HepG2 (cell line): Measurements from ENCODE around the gene PAK2. TPM values are rescaled to one million over a fixed set of nuclear protein-coding genes. Genes with fewer than 3 reads are reported as not detected.

Source experiments
- AKNA ChIP-seq: sonication (generic); formaldehyde crosslinking; IDR thresholded peaks from 2 replicates; pipeline ENCODE4 v1.4.0; 2020; ENCODE audit warnings: missing genetic modification reagents, borderline replicate concordance
- CREB1 ChIP-seq, 2 experiments: fragments of 450-650 bp in 1 of 2; IDR thresholded peaks; 2 replicates each; pipeline ENCODE4 v1.6.1; 2016 to 2017; ENCODE audit warnings: control low read depth in 1 of 2, mild to moderate bottlenecking in 1 of 2, missing compliant biosample characterization in 1 of 2, missing genetic modification characterization in 1 of 2
- DR1 ChIP-seq: sonication (generic); formaldehyde crosslinking; IDR thresholded peaks from 2 replicates; pipeline ENCODE4 v1.8.0; 2021; ENCODE audit warnings: mild to moderate bottlenecking, missing genetic modification reagents, inconsistent platforms
- HCFC1 ChIP-seq: fragments of 150-350 bp; IDR thresholded peaks from 2 replicates; pipeline ENCODE4 v1.6.1; 2014; ENCODE audit warnings: low read depth, low read length
- KDM5B ChIP-seq: sonication (generic); formaldehyde crosslinking; IDR thresholded peaks from 2 replicates; pipeline ENCODE4 v1.4.0; 2020; ENCODE audit warnings: missing genetic modification reagents, mild to moderate bottlenecking, borderline replicate concordance
- MAX ChIP-seq: IDR thresholded peaks from 2 replicates; pipeline ENCODE4 v1.6.1; 2012; ENCODE audit warnings: inconsistent platforms
- PPARG ChIP-seq: conservative IDR thresholded peaks from 2 replicates; pipeline ENCODE4 v1.6.1; 2016; ENCODE audit warnings: missing biosample characterization, missing genetic modification reagents
- SOX5 ChIP-seq: IDR thresholded peaks from 2 replicates; pipeline ENCODE4 v1.6.1; 2016; ENCODE audit warnings: borderline replicate concordance
- ZHX2 ChIP-seq, 2 experiments: sonication (generic) in 1 of 2; formaldehyde crosslinking in 1 of 2; IDR thresholded peaks; 2 replicates each; pipeline versions ENCODE4 v1.6.1 to v1.9.0; 2014 to 2022; ENCODE audit warnings: antibody characterized with exemption in 1 of 2, borderline replicate concordance in 1 of 2, inconsistent platforms in 1 of 2, low read depth in 1 of 2, missing genetic modification reagents in 1 of 2
- ZNF17 ChIP-seq: sonication (generic); formaldehyde crosslinking; IDR thresholded peaks from 2 replicates; pipeline ENCODE4 v1.5.0; 2020; ENCODE audit warnings: mild to moderate bottlenecking, missing genetic modification reagents
- ZNF232 ChIP-seq: sonication (generic); formaldehyde crosslinking; IDR thresholded peaks from 2 replicates; pipeline ENCODE4 v1.4.0; 2020; ENCODE audit warnings: missing genetic modification reagents, borderline replicate concordance
- ZNF329 ChIP-seq: sonication (generic); formaldehyde crosslinking; IDR thresholded peaks from 2 replicates; pipeline ENCODE4 v1.9.0; 2021; ENCODE audit warnings: low read depth, mild to moderate bottlenecking, missing genetic modification reagents
- ZNF337 ChIP-seq: sonication (generic); formaldehyde crosslinking; IDR thresholded peaks from 2 replicates; pipeline ENCODE4 v1.5.1; 2020; ENCODE audit warnings: missing genetic modification reagents, low read depth, mild to moderate bottlenecking, borderline replicate concordance
- ZNF530 ChIP-seq: sonication (generic); formaldehyde crosslinking; IDR thresholded peaks from 2 replicates; pipeline ENCODE4 v1.5.0; 2020; ENCODE audit warnings: low read depth, mild to moderate bottlenecking, missing genetic modification reagents
- ZNF556 ChIP-seq: sonication (generic); formaldehyde crosslinking; IDR thresholded peaks from 2 replicates; pipeline ENCODE4 v1.4.0; 2020; ENCODE audit warnings: mild to moderate bottlenecking, missing genetic modification reagents, borderline replicate concordance
- ZNF589 ChIP-seq: sonication (generic); formaldehyde crosslinking; conservative IDR thresholded peaks from 2 replicates; pipeline ENCODE4 v1.8.0; 2022; ENCODE audit warnings: mild to moderate bottlenecking, moderate library complexity, missing genetic modification reagents
- ZNF674 ChIP-seq: sonication (generic); formaldehyde crosslinking; IDR thresholded peaks from 2 replicates; pipeline ENCODE4 v1.5.0; 2020; ENCODE audit warnings: low read depth, mild to moderate bottlenecking, missing genetic modification reagents
- polyA plus RNA-seq, 8 experiments: library from polyadenylated mRNA; depleted of rRNA in 3 of 8; stranded (reverse) in 7 of 8; unstranded in 1 of 8; fragments of >200 nt; fragmentation: Illumina TruSeq in 4 of 8; extraction: Trizol in 4 of 8; gene quantifications; 2 replicates each; pipeline versions ENCODE4 v1.2.1 to v1.2.3, GENCODE V29; 2011 to 2016; ENCODE audit warnings: low read depth in 4 of 8, missing spikeins in 1 of 8, mixed read lengths in 1 of 8; ENCODE audit not compliant: insufficient read depth in 1 of 8
- total RNA-seq, 5 experiments: library from RNA; depleted of rRNA; stranded (reverse); fragments of >200 nt; fragmentation: Illumina TruSeq; extraction: Trizol; gene quantifications; 2 replicates each; pipeline ENCODE4 v1.2.3, GENCODE V29; 2016; ENCODE audit warnings: low read depth in 1 of 5

Gene PAK2
- total and polyA plus RNA-seq, 2 of the 13 experiments (the other 11 are each of a cell fraction or from before 2014, with no cell fraction given) = 23.0 to 24.7 TPM

GRCh38 chr3:196739671-196740480, at the start of gene PAK2 (continued):
- TF ChIP-seq ZNF232 = peak; percentile 54; the same call in 1 of the 2 replicates
- peak; percentile 79 for TF ChIP-seq HCFC1
- TF ChIP-seq MAX = peak; percentile 65
- no peak; the same call in 1 of the 2 replicates for TF ChIP-seq DR1 (CRISPR knock-in tag)
- no peak for TF ChIP-seq PPARG
- no peak for TF ChIP-seq ZNF337
- TF ChIP-seq KDM5B = peak; percentile 50; the same call in 1 of the 2 replicates
- no peak for TF ChIP-seq ZNF589 (CRISPR knock-in tag)
- TF ChIP-seq ZNF17 = no peak
- no peak for TF ChIP-seq ZNF674 (CRISPR knock-in tag)
- TF ChIP-seq ZNF530 (CRISPR knock-in tag) = no peak
- no peak for TF ChIP-seq AKNA (CRISPR knock-in tag)
- no peak; the same call in none of the 2 replicates for TF ChIP-seq SOX5 (CRISPR knock-in tag)
- TF ChIP-seq ZHX2 (IDR thresholded peaks at IDR 0.05; ENCODE audit: low read depth) = no peak
- 0 out of 2 replicates have a peak, but pooled peaks have one; percentile 39 for TF ChIP-seq ZHX2 (CRISPR knock-in tag; IDR thresholded peaks at IDR 0.05; ENCODE audit: borderline replicate concordance)
- TF ChIP-seq ZNF556 (CRISPR knock-in tag) = no peak
- no peak for TF ChIP-seq ZNF329
- TF ChIP-seq CREB1 (IDR thresholded peaks at IDR 0.05) = no peak
- TF ChIP-seq CREB1 (CRISPR knock-in tag; IDR thresholded peaks at IDR 0.05) = no peak
